ENCODE measurements around the gene C19orf25. TPM values are rescaled to one million over a fixed set of nuclear protein-coding genes. Genes with fewer than 3 reads are reported as not detected.
A peak's percentile ranks its signal among the peaks of the same experiment; 100 is the strongest.

Gene C19orf25
- total and polyA plus RNA-seq, 9 donors: 1.1 to 26.3 (median 22.2) TPM

- 5 to 12% (median 6%) methylated on average over 40 to 42 of the region's 42 CpGs for WGBS, 3 donors
- no peaks in the 10 kb centered on the region for H3K36me3 ChIP-seq
- intact Hi-C loops (cut with DNase I): no loop called here
- DNase-seq: peak in 1 of 5 donors; percentile 58
- H3K4me3 ChIP-seq: no peak overlapping the region
- TF ChIP-seq EP300 (IDR thresholded peaks at IDR 0.05) (no peak), CTCF (IDR thresholded peaks at IDR 0.05) (no peak), POLR2A (IDR thresholded peaks at IDR 0.05) (no peak)
- H3K4me1 ChIP-seq (ENCODE audit: insufficient read depth): peaks cover 1% of the 10 kb centered on the region
- no peaks in the 10 kb centered on the region for H3K9me3 ChIP-seq
- H3K27me3 ChIP-seq: peaks cover 7% of the 10 kb centered on the region
- no peak overlapping the region for H3K27ac ChIP-seq
Measured at GRCh38 chr19:1455336-1456120, 23.5 kb downstream of the C19orf25 start.

GRCh38 chr19:1455002-1455335 is 24.0 kb downstream of the C19orf25 start:
- no peak for DNase-seq

GRCh38 chr19:1453525-1454364 is 25.3 kb downstream of the C19orf25 start:
- no peak overlapping the region for H3K4me3 ChIP-seq
- WGBS, 3 donors: 9 to 22% (median 20%) methylated on average over 33 of the region's 33 CpGs
- H3K27ac ChIP-seq: no peak overlapping the region
- H3K36me3 ChIP-seq: no peaks in the 10 kb centered on the region
- no peaks in the 10 kb centered on the region for H3K9me3 ChIP-seq
- intact Hi-C loops (cut with DNase I): no loop called here
- TF ChIP-seq EP300 (IDR thresholded peaks at IDR 0.05): no peak
- TF ChIP-seq POLR2A (IDR thresholded peaks at IDR 0.05): no peak
- no peak for TF ChIP-seq CTCF (IDR thresholded peaks at IDR 0.05)
- H3K27me3 ChIP-seq: peaks cover 7% of the 10 kb centered on the region
- DNase-seq: no peak
- H3K4me1 ChIP-seq (ENCODE audit: insufficient read depth): peaks cover 1% of the 10 kb centered on the region

More at GRCh38 chr19:1455002-1455335, 24.0 kb downstream of the C19orf25 start:
- WGBS, 3 donors: 2 to 11% (median 4%) methylated on average over 22 of the region's 22 CpGs
- Histone ChIP-seq H3K4me3 (no peak overlapping the region), H3K4me1 (ENCODE audit: insufficient read depth) (peaks cover 1% of the 10 kb centered on the region), H3K36me3 (no peaks in the 10 kb centered on the region), H3K9me3 (no peaks in the 10 kb centered on the region), H3K27ac (no peak overlapping the region), H3K27me3 (peaks cover 7% of the 10 kb centered on the region)
- TF ChIP-seq POLR2A (IDR thresholded peaks at IDR 0.05) (no peak), CTCF (IDR thresholded peaks at IDR 0.05) (no peak), EP300 (IDR thresholded peaks at IDR 0.05) (no peak)
- intact Hi-C loops (cut with DNase I): no loop called here

- intact Hi-C loops (cut with DNase I): no loop called here
- DNase-seq: no peak
- peaks cover 7% of the 10 kb centered on the region for H3K27me3 ChIP-seq
- H3K4me3 ChIP-seq: no peak overlapping the region
- 38 to 54% (median 53%) methylated on average over 28 to 30 of the region's 30 CpGs for WGBS, 3 donors
- TF ChIP-seq CTCF (IDR thresholded peaks at IDR 0.05) (no peak), EP300 (IDR thresholded peaks at IDR 0.05) (no peak), POLR2A (IDR thresholded peaks at IDR 0.05) (no peak)
- H3K9me3 ChIP-seq: no peaks in the 10 kb centered on the region
- no peaks in the 10 kb centered on the region for H3K36me3 ChIP-seq
- no peak overlapping the region for H3K27ac ChIP-seq
- peaks cover 1% of the 10 kb centered on the region for H3K4me1 ChIP-seq (ENCODE audit: insufficient read depth)
Measured at GRCh38 chr19:1452802-1453524, 26.1 kb downstream of the C19orf25 start.
